GM12801 (cell line): ENCODE data around the gene NDRG4.

Experiments used
- CTCF ChIP-seq: IDR thresholded peaks from one replicate; pipeline ENCODE4 v1.5.1; 2011; ENCODE audit warnings: control low read depth; ENCODE audit not compliant: insufficient read length; ENCODE audit errors: extremely low read depth

NDRG4 gene

DNA sequence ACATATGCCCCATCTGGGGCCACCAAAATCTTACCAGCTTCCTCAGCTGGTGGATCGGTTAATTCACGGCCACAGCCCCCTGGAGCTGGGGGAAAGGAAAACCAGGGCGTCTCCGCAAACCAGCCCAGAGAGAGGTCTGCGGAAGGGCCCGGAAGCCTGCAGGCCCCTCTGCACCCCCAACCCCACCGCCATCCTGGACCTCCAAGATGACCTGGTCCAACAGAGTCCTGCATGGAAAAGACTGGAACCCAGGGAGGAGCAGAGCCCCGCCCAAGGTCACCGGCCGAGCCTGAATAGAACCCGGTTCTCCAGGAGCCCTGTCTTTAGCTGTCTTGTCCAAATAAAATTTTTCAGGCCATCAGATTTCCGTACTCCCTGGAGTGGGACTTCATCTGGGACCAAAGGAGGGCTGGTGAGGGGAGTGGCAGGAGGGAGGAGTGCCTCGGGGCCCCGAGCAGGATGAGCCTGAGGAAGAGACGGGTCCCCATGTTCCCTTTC lies 37.4 kb upstream of the NDRG4 start:
- TF ChIP-seq CTCF, result no peak

DNA sequence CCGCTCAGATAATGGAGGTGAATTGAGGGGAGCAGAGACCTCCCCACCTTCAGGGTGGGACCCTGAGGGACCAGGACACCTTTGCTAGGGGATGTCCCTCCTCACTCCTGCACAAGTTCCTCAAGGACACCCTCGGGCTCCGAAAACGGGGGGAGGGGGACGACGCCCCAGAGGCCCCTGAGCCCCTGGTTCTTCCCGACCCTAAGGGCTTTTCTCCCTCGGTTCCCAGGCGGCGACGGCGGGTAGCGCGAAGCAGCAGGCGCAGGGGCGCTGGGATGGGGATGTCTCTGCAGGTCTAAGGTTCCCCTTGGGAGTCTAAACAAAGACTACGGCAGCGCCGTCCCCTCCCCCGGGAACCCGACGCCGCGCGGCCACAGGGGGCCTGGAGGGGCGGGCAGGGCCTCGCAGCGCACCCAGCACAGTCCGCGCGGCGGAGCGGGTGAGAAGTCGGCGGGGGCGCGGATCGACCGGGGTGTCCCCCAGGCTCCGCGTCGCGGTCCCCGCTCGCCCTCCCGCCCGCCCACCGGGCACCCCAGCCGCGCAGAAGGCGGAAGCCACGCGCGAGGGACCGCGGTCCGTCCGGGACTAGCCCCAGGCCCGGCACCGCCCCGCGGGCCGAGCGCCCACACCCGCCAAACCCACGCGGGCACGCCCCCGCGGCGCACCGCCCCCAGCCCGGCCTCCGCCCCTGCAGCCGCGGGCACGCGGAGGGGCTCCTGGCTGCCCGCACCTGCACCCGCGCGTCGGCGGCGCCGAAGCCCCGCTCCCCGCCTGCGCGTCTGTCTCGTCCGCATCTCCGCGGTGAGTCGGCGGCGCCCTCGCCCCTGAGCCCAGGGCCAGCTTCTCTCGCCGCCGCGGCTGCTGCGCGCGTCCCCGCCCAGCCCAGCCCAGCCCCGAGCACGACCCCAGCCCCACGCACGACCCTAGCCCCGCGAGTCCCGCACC lies 36.7 kb upstream of the NDRG4 start:
- TF ChIP-seq CTCF, result no peak

DNA sequence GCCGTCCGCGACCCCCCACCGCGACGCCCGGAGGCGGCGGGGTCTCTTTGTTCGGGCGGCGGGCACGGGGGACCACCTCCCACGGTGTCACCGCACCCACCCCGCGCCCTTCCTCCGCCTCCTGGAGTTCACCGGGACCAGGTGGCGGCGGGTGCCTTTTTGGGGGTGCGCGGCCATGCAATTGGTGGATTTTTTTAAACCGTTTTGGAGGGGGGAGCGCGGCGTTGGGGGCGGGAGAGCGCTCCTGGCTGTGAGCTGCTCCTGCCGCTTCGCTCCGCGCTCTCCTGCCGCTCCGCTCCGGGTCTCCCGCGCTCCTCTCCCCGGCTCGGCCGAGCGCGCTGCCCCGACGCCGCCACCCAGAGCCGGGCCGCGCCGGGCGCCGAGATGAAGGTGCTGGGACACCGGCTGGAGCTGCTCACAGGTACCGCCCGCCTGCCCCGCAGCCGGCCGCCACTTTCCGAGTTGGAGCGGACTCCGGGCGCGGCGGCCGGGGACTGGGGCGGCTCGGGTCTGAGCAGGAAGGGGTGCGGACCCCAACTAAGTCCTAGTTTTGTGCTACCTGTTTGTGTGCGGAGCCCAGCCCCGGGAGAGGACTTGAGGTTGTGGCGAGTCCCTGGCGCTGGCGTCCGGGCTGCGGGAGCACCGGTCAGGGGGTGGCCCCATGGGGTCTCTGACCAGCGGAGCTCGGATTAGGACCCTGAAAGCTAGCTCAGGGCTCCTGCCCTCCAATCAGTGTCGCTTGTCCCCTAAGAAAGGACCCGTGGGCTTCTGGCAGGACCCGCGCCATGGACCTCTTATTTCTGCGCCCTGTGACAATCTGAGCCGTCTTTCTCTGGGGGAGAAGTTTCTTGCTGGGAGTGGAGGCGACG lies 35.7 kb upstream of the NDRG4 start:
- no peak for TF ChIP-seq CTCF

DNA sequence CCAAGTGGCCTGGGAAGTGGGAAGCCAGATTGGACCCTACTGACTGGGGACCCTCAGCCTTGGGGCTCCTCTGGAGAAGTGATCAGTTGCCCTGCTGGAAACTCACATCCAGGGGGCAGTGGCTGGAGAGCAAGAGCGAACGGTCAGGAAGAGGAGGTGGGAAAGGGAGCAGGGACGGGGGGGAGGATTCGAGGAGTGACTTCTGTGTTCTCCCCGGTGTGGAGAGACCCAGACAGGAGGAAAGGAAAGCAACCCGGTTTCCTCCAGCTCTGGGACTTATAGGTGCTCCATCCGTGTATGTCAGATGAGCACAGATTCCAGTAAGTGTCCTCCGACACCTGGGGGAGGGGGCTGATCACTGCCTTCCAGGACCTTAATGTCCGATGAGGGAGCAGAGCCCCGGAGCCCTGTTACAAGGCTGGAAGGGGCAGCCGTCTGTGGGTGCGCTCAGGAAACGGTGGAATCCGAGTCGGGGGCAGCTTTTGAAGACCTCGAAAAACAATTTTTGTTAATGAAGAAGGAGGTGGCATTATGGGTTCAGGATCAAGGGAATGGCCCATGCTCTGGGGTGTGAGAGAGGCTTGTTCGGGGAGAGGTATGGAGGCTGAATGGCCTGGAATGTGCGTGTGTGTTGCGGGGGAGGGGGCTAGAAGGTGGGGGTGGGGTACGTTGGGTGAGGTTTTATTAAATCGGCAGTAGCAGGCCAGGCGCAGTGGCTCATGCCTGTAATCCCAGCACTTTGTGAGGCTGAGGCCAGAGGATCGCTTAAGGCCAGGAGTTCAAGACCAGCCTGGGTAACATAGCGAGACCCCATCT lies 34.8 kb upstream of the NDRG4 start:
- TF ChIP-seq CTCF, result no peak

- TF ChIP-seq CTCF, result no peak
These were observed 34.1 kb upstream of the NDRG4 start for GRCh38 chr16:58465817-58466216.

- TF ChIP-seq CTCF, result no peak
These were observed 33.5 kb upstream of the NDRG4 start for GRCh38 chr16:58466396-58466795.
